HG03571 (cell line): ENCODE results near the gene MECP2.
"Not testable (repeated sequence)": the region's sequence is repeated elsewhere in the genome, so short reads cannot be mapped to it uniquely, and the experiment has no call there.

Experiments used
- ATAC-seq: cut with Tn5 transposase; IDR thresholded peaks from one replicate; pipeline ENCODE4 v1.9.1; 2021; ENCODE audit not compliant: unreplicated experiment

The MECP2 gene

GRCh38 chrX:154097589-154098541 is at the start of gene MECP2:
Gene MECP2 (minus strand): TSS chrX:154097717.
- ATAC-seq: peak; percentile 74

GRCh38 chrX:154144010-154144409 is 46.5 kb upstream of the MECP2 start, which contains the start of gene OPN1LW:
Gene OPN1LW (plus strand): TSS chrX:154144243. CDS start chrX:154144284, 41 bp downstream.
- ATAC-seq: not testable (repeated sequence)

GRCh38 chrX:154142950-154143745 is 45.6 kb upstream of the MECP2 start:
- no peak for ATAC-seq

GRCh38 chrX:154142386-154142785 is 44.9 kb upstream of the MECP2 start:
- no peak for ATAC-seq

GRCh38 chrX:154140742-154141141 is 43.2 kb upstream of the MECP2 start:
- ATAC-seq: no peak

- ATAC-seq: no peak
Measured at GRCh38 chrX:154140206-154140605, 42.7 kb upstream of the MECP2 start.

- no peak for ATAC-seq
Measured at GRCh38 chrX:154138857-154139256, 41.3 kb upstream of the MECP2 start.

GRCh38 chrX:154136627-154137161 is 39.2 kb upstream of the MECP2 start:
- ATAC-seq: no peak

GRCh38 chrX:154135458-154136229 is 38.1 kb upstream of the MECP2 start:
- no peak for ATAC-seq

GRCh38 chrX:154132366-154132765 is 34.8 kb upstream of the MECP2 start:
- ATAC-seq: no peak

GRCh38 chrX:154131955-154132354 is 34.4 kb upstream of the MECP2 start:
- ATAC-seq: no peak

GRCh38 chrX:154126101-154126500 is 28.6 kb upstream of the MECP2 start:
- ATAC-seq: no peak

GRCh38 chrX:154125391-154126040 is 28.0 kb upstream of the MECP2 start:
- ATAC-seq: no peak

GRCh38 chrX:154123241-154124219 is 26.0 kb upstream of the MECP2 start:
- no peak for ATAC-seq

GRCh38 chrX:154121961-154122360 is 24.4 kb upstream of the MECP2 start:
- no peak for ATAC-seq

GRCh38 chrX:154121207-154121606 is 23.7 kb upstream of the MECP2 start:
- ATAC-seq: no peak

GRCh38 chrX:154120567-154120966 is 23.1 kb upstream of the MECP2 start:
- no peak for ATAC-seq

- ATAC-seq: no peak
Measured at GRCh38 chrX:154117566-154117965, 20.0 kb upstream of the MECP2 start.
